ENCODE data around the gene ZNF266. TPM values are rescaled to one million over a fixed set of nuclear protein-coding genes. Genes with fewer than 3 reads are reported as not detected.

Gene ZNF266
- total and polyA plus RNA-seq, 2 of the 8 experiments (the other 6 are each of a cell fraction or from before 2014, with no cell fraction given): 6.6 to 15.3 TPM

DNA sequence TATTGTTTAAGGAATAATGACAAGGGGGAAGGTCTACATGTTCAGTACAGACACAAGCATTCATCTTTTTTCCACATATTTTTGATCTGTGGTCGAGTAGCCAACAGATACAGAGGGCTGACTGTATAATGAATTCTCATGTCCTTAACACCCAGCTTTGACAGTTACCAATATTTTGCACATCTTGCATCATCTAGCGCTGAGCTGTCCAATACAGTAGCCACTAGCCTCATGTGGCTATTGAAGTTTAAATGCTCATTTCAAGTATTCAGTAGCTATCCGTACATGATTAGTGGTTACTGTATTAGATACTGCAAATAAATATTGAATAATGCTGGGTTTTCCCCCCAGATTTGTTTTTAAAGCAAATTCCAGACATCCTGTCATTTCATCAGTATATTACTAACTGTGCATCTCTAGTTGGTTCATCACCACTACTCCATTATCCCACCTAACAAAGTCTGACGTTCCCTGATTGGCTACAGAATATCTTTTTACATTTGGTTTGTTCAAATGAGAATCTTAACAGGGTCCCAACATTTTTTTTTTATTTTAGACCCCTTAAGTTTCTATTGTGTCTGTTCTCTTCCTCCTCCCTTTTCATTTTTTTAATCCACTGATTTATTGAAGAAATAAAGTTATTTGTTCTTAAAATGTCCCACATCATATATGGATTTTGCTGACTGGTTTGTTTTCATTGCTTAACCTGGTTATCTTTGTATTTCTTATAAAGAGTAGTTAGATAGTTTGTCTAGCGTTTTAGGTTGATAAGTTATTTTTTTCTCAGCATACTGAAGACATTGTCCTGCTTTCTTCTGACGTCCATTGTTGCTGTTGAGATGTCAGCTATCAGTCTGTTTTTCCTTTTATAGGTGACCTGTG, 64.4 kb downstream of the ZNF266 start:
- Histone ChIP-seq H2BK5ac (ENCODE audit: low read depth, low read length) (no peak overlapping the region), H3K14ac (ENCODE audit: insufficient read length) (no peak overlapping the region), H4K8ac (ENCODE audit: extremely low read depth, insufficient read depth, low read length) (no peak overlapping the region), H4K91ac (replicated peaks; ENCODE audit: insufficient read length, low read length) (no peak overlapping the region), H2BK15ac (ENCODE audit: low read length) (no peak overlapping the region), H3K18ac (ENCODE audit: extremely low read depth, low read length) (no peak overlapping the region), H2AK5ac (ENCODE audit: low read depth, low read length) (no peak overlapping the region), H3K79me1 (ENCODE audit: low read depth, low read length) (no peaks in the 10 kb centered on the region), H3K4me2 (ENCODE audit: insufficient read depth in 1 of 2, low read depth in 2 of 2, low read length in 2 of 2) (no peak overlapping the region), H3K27ac (ENCODE audit: low read depth, low read length) (no peak overlapping the region), H3K9me3 (ENCODE audit: insufficient read depth in 2 of 2, low read depth in 1 of 2, low read length in 1 of 2) (peaks cover 34 to 39% of the 10 kb centered on the region in 2 experiments), H4K5ac (ENCODE audit: insufficient read length, low read depth, low read length) (no peak overlapping the region), H3K79me2 (ENCODE audit: control insufficient read depth in 1 of 2, insufficient read depth in 2 of 2, low read length in 2 of 2) (no peaks in the 10 kb centered on the region), H3K9ac (replicated peaks in 1 of 4; ENCODE audit: extremely low read depth in 1 of 4, low read depth in 3 of 4, low read length in 3 of 4) (no peak overlapping the region), H2BK120ac (replicated peaks; ENCODE audit: low read depth, low read length) (no peak overlapping the region), H2BK12ac (ENCODE audit: low read depth, low read length) (no peak overlapping the region), H3K56ac (replicated peaks; ENCODE audit: insufficient read length, low read depth, low read length) (no peak overlapping the region), H2BK20ac (ENCODE audit: low read length) (no peak overlapping the region), H2AFZ (ENCODE audit: low read length) (no peak overlapping the region), H3K23ac (ENCODE audit: insufficient read length) (no peak overlapping the region), H3K36me3 (ENCODE audit: control insufficient read depth in 2 of 4, insufficient read depth in 4 of 4, low read length in 3 of 4) (peaks cover 0 to 9% (median 3%) of the 10 kb centered on the region in 4 experiments; a peak in 2 of 8 replicates), H3K4me3 (ENCODE audit: extremely low read depth in 1 of 4, insufficient read depth in 2 of 4, low read depth in 3 of 4, low read length in 4 of 4) (no peak overlapping the region), H3K23me2 (ENCODE audit: low read depth, low read length) (no peaks in the 10 kb centered on the region), H3K27me3 (replicated peaks in 1 of 4; ENCODE audit: control insufficient read depth in 3 of 4, extremely low read depth in 1 of 4, insufficient read depth in 3 of 4, low read length in 3 of 4) (no peaks in the 10 kb centered on the region), H3K4ac (replicated peaks; ENCODE audit: insufficient read length, low read depth, low read length) (no peak overlapping the region), H4K20me1 (replicated peaks in 1 of 2; ENCODE audit: control insufficient read depth in 1 of 2, insufficient read depth in 2 of 2, low read length in 2 of 2) (no peaks in the 10 kb centered on the region), H3K4me1 (replicated peaks in 1 of 4; ENCODE audit: control insufficient read depth in 3 of 4, insufficient read depth in 4 of 4, low read length in 3 of 4) (no peaks in the 10 kb centered on the region)
- no peak for TF ChIP-seq SIX5 (IDR thresholded peaks at IDR 0.05; ENCODE audit: low read depth, low read length)
- TF ChIP-seq, protein P1, sequence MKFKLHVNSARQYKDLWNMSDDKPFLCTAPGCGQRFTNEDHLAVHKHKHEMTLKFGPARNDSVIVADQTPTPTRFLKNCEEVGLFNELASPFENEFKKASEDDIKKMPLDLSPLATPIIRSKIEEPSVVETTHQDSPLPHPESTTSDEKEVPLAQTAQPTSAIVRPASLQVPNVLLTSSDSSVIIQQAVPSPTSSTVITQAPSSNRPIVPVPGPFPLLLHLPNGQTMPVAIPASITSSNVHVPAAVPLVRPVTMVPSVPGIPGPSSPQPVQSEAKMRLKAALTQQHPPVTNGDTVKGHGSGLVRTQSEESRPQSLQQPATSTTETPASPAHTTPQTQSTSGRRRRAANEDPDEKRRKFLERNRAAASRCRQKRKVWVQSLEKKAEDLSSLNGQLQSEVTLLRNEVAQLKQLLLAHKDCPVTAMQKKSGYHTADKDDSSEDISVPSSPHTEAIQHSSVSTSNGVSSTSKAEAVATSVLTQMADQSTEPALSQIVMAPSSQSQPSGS (IDR thresholded peaks at IDR 0.05; ENCODE audit: low read length): no peak
- TF ChIP-seq PHF8 (conservative IDR thresholded peaks at IDR 0.05; ENCODE audit: low read depth, low read length): no peak
- TF ChIP-seq CHD1 (IDR thresholded peaks at IDR 0.05; ENCODE audit: low read depth, low read length): no peak
- TF ChIP-seq NANOG (IDR thresholded peaks at IDR 0.05; ENCODE audit: insufficient read depth, low read depth, low read length, poor library complexity, severe bottlenecking): no peak
- no peak for TF ChIP-seq TAF7 (optimal IDR thresholded peaks at IDR 0.05; ENCODE audit: borderline replicate concordance, low read depth, low read length)
- TF ChIP-seq TAF1 (IDR thresholded peaks at IDR 0.05; ENCODE audit: low read depth, low read length): no peak
- no peak for DNase-seq (ENCODE audit: low read depth in 1 of 2, low spot score in 2 of 2)
- FAIRE-seq: no peak
- CTCF ChIA-PET (ENCODE audit: partially characterized antibody): no interaction called here
- WGBS, 2 experiments (ENCODE audit: extremely low coverage in 1 of 2, insufficient coverage in 1 of 2, insufficient read length in 1 of 2, insufficient replicate concordance in 2 of 2, low coverage in 1 of 2, low lambda C conversion rate in 2 of 2, missing lambda C conversion rate in 1 of 2): 84% methylated on average over 6 of the region's 6 CpGs; no CpG with 5 or more reads in 1 of the 2 experiments
- POLR2A ChIA-PET (ENCODE audit: partially characterized antibody): no interaction called here
